SK-N-SH treated with all-trans-retinoic acid at 6 μM for 48 hours (cell line): Measurements from ENCODE around the gene TNPO1.

Source experiments
- ATAC-seq: fragments of 200-7000 bp; cut with Tn5 transposase; 3 replicates; pipeline ENCODE4 v1.9.1; 2020; ENCODE audit warnings: mild to moderate bottlenecking, moderate library complexity
- ARNTL ChIP-seq: fragments of 450-650 bp; formaldehyde crosslinking; IDR thresholded peaks from 2 replicates; pipeline ENCODE4 v1.5.0; 2020; ENCODE audit warnings: low read depth, mild to moderate bottlenecking, moderate library complexity, borderline replicate concordance
- CREB5 ChIP-seq: fragments of 250-450 bp; sonication (Bioruptor Pico); IDR thresholded peaks from 2 replicates; pipeline ENCODE4 v1.5.1; 2020; ENCODE audit warnings: low read depth, mild to moderate bottlenecking, moderate library complexity
- CSDC2 ChIP-seq: fragments of 250-450 bp; sonication (Bioruptor Pico); IDR thresholded peaks from 2 replicates; pipeline ENCODE4 v1.5.0; 2020; ENCODE audit warnings: mild to moderate bottlenecking, moderate library complexity
- CSRNP3 ChIP-seq: fragments of 250-450 bp; sonication (Bioruptor Pico); IDR thresholded peaks from 2 replicates; pipeline ENCODE4 v1.5.1; 2021; ENCODE audit warnings: mild to moderate bottlenecking, moderate library complexity
- ESRRG ChIP-seq: fragments of 250-450 bp; sonication (Bioruptor Pico); IDR thresholded peaks from 2 replicates; pipeline ENCODE4 v1.6.1; 2021; ENCODE audit warnings: mild to moderate bottlenecking
- ISL1 ChIP-seq: fragments of 250-450 bp; sonication (Bioruptor Pico); IDR thresholded peaks from 2 replicates; pipeline ENCODE4 v2.1.2; 2022; ENCODE audit warnings: mild to moderate bottlenecking, moderate library complexity
- OSR1 ChIP-seq: fragments of 250-450 bp; sonication (Bioruptor Pico); IDR thresholded peaks from 2 replicates; pipeline ENCODE4 v1.8.0; 2022; ENCODE audit warnings: moderate library complexity, mild to moderate bottlenecking, inconsistent platforms
- PATZ1 ChIP-seq: fragments of 250-450 bp; sonication (Bioruptor Pico); IDR thresholded peaks from 2 replicates; pipeline ENCODE4 v1.8.0; 2020; ENCODE audit warnings: mild to moderate bottlenecking, moderate library complexity, borderline replicate concordance
- POU6F1 ChIP-seq: fragments of 250-450 bp; sonication (Bioruptor Pico); IDR thresholded peaks from 2 replicates; pipeline ENCODE4 v1.8.0; 2021; ENCODE audit warnings: low read depth, mild to moderate bottlenecking, moderate library complexity, borderline replicate concordance
- PPARA ChIP-seq: fragments of 250-450 bp; sonication (Bioruptor Pico); IDR thresholded peaks from 2 replicates; pipeline ENCODE4 v1.5.0; 2020; ENCODE audit warnings: mild to moderate bottlenecking, borderline replicate concordance
- RARB ChIP-seq: fragments of 250-450 bp; sonication (Bioruptor Pico); IDR thresholded peaks from 2 replicates; pipeline ENCODE4 v1.8.0; 2021; ENCODE audit warnings: mild to moderate bottlenecking, moderate library complexity
- SNAI2 ChIP-seq: fragments of 250-450 bp; sonication (Bioruptor Pico); IDR thresholded peaks from 2 replicates; pipeline ENCODE4 v1.5.0; 2020; ENCODE audit warnings: mild to moderate bottlenecking, moderate library complexity
- TOX ChIP-seq: fragments of 250-450 bp; sonication (Bioruptor Pico); IDR thresholded peaks from 2 replicates; pipeline ENCODE4 v1.8.0; 2021; ENCODE audit warnings: mild to moderate bottlenecking, moderate library complexity, borderline replicate concordance
- TSHZ2 ChIP-seq: fragments of 250-450 bp; sonication (Bioruptor Pico); IDR thresholded peaks from 2 replicates; pipeline ENCODE4 v1.5.0; 2020; ENCODE audit warnings: mild to moderate bottlenecking, moderate library complexity
- ZC3H10 ChIP-seq: fragments of 250-450 bp; sonication (Bioruptor Pico); IDR thresholded peaks from 2 replicates; pipeline ENCODE4 v1.5.1; 2021; ENCODE audit warnings: mild to moderate bottlenecking, moderate library complexity
- ZFP3 ChIP-seq: fragments of 250-450 bp; sonication (Bioruptor Pico); IDR thresholded peaks from 2 replicates; pipeline ENCODE4 v1.5.0; 2020; ENCODE audit warnings: mild to moderate bottlenecking, moderate library complexity
- ZFP30 ChIP-seq: fragments of 450-650 bp; formaldehyde crosslinking; IDR thresholded peaks from 2 replicates; pipeline ENCODE4 v1.5.0; 2022; ENCODE audit warnings: mild to moderate bottlenecking, moderate library complexity
- ZNF565 ChIP-seq: fragments of 450-650 bp; formaldehyde crosslinking; conservative IDR thresholded peaks from 2 replicates; pipeline ENCODE4 v1.5.0; 2020; ENCODE audit warnings: low read depth, mild to moderate bottlenecking, moderate library complexity
- ZNF70 ChIP-seq: fragments of 450-650 bp; formaldehyde crosslinking; IDR thresholded peaks from 2 replicates; pipeline ENCODE4 v1.5.0; 2020; ENCODE audit warnings: mild to moderate bottlenecking, moderate library complexity
- ZNF8 ChIP-seq: fragments of 450-650 bp; formaldehyde crosslinking; IDR thresholded peaks from 2 replicates; pipeline ENCODE4 v1.5.0; 2020; ENCODE audit warnings: mild to moderate bottlenecking, moderate library complexity

TNPO1 gene

GRCh38 chr5:72848474-72849428 is 32.3 kb downstream of the TNPO1 start (continued):
- TF ChIP-seq TSHZ2 (no peak), PPARA (CRISPR knock-in tag) (no peak), PATZ1 (CRISPR knock-in tag) (no peak), TOX (CRISPR knock-in tag) (no peak), CSDC2 (no peak), SNAI2 (no peak), ZC3H10 (no peak), ZFP30 (no peak), ZNF70 (CRISPR knock-in tag) (no peak)
- TF ChIP-seq, all 23 proteins: peak for 0

GRCh38 chr5:72849546-72849945 is 33.1 kb downstream of the TNPO1 start:
- TF ChIP-seq SNAI2 (no peak), ARNTL (CRISPR knock-in tag) (no peak), ZNF565 (CRISPR knock-in tag) (no peak)
- TF ChIP-seq, all 23 proteins: peak for 0
- ATAC-seq: no peak; the same call in 2 of the 3 replicates

GRCh38 chr5:72850113-72850512 is 33.7 kb downstream of the TNPO1 start:
- TF ChIP-seq TSHZ2 (no peak), SNAI2 (no peak), ZFP30 (no peak), CSRNP3 (no peak), ZNF8 (no peak), ZNF70 (CRISPR knock-in tag) (no peak), PATZ1 (CRISPR knock-in tag) (no peak), ZNF565 (CRISPR knock-in tag) (no peak), ZFP3 (no peak), OSR1 (CRISPR knock-in tag) (no peak), ZC3H10 (no peak), CREB5 (CRISPR knock-in tag) (no peak), RARB (CRISPR knock-in tag) (no peak), ISL1 (no peak), ESRRG (CRISPR knock-in tag) (no peak), POU6F1 (CRISPR knock-in tag) (no peak), PPARA (CRISPR knock-in tag) (no peak), ARNTL (CRISPR knock-in tag) (no peak), TOX (CRISPR knock-in tag) (no peak), CSDC2 (no peak)
- TF ChIP-seq, all 23 proteins: peak for 0
- no peak for ATAC-seq
